ENCODE data around the gene NUBP2.
"Not testable (repeated sequence)": the region's sequence is repeated elsewhere in the genome, so short reads cannot be mapped to it uniquely, and the experiment has no call there.

Gene NUBP2

GRCh38 chr16:1787056-1787321, 4.2 kb downstream of the NUBP2 start:
- DNase-seq: no peak

- no peak for DNase-seq
Observed at GRCh38 chr16:1787322-1788094, 4.7 kb downstream of the NUBP2 start.

GRCh38 chr16:1788095-1788707, 5.4 kb downstream of the NUBP2 start:
- DNase-seq: no peak

GRCh38 chr16:1788708-1789100, 5.9 kb downstream of the NUBP2 start:
- no peak for DNase-seq

GRCh38 chr16:1789643-1790045, 6.9 kb downstream of the NUBP2 start:
- DNase-seq: no peak

GRCh38 chr16:1790261-1790610, 7.5 kb downstream of the NUBP2 start:
- no peak for DNase-seq

- no peak for DNase-seq
Observed at GRCh38 chr16:1790611-1791255, 8.0 kb downstream of the NUBP2 start.

- no peak for DNase-seq
Observed at GRCh38 chr16:1791256-1791942, 8.6 kb downstream of the NUBP2 start.

- no peak for DNase-seq
Observed at GRCh38 chr16:1791943-1792812, 9.4 kb downstream of the NUBP2 start.

- no peak for DNase-seq
Observed at GRCh38 chr16:1792836-1793577, 10.2 kb downstream of the NUBP2 start.

GRCh38 chr16:1793578-1794220, 10.9 kb downstream of the NUBP2 start, which contains the start of gene IGFALS:
IGFALS (minus strand) TSS chr16:1793705; CDS start chr16:1793652, 53 bp downstream.
- no peak for DNase-seq

- no peak for DNase-seq
Observed at GRCh38 chr16:1794221-1794871, 11.6 kb downstream of the NUBP2 start.

- DNase-seq: no peak
Observed at GRCh38 chr16:1794908-1795666, 12.3 kb downstream of the NUBP2 start.

GRCh38 chr16:1799263-1799662, 16.5 kb downstream of the NUBP2 start:
- not testable (repeated sequence) for DNase-seq

GRCh38 chr16:1800701-1801100, 17.9 kb downstream of the NUBP2 start:
- no peak for DNase-seq

- DNase-seq: no peak
Observed at GRCh38 chr16:1807626-1808025, 24.9 kb downstream of the NUBP2 start.

GRCh38 chr16:1808691-1809090, 25.9 kb downstream of the NUBP2 start:
- no peak for DNase-seq

- DNase-seq: no peak
Observed at GRCh38 chr16:1809281-1809801, 26.6 kb downstream of the NUBP2 start.

- no peak for DNase-seq
Observed at GRCh38 chr16:1810106-1810505, 27.3 kb downstream of the NUBP2 start.

GRCh38 chr16:1810536-1810935, 27.8 kb downstream of the NUBP2 start:
- DNase-seq: no peak
